Right lung (tissue), 5 donors: Measurements from ENCODE around the gene VWA7. TPM values are rescaled to one million over a fixed set of nuclear protein-coding genes. Genes with fewer than 3 reads are reported as not detected.

Experiments
- DNase-seq, 2 donors: peaks; one replicate each; pipeline ENCODE4 v3.0.0-alpha.2; 2013
- polyA plus RNA-seq, 5 donors: library from polyadenylated mRNA; unstranded; fragments of 120-200 nt; gene quantifications; one replicate each; pipeline versions ENCODE4 v1.2.1 to v1.2.3, GENCODE V29; 2013; ENCODE audit warnings: inconsistent platforms in 1 of 5, low replicate concordance in 1 of 5; ENCODE audit not compliant: insufficient read length in 5 of 5, insufficient read depth in 1 of 5

VWA7 gene
- polyA plus RNA-seq, 5 donors: 1.6 to 3.7 (median 2.0) TPM

DNA sequence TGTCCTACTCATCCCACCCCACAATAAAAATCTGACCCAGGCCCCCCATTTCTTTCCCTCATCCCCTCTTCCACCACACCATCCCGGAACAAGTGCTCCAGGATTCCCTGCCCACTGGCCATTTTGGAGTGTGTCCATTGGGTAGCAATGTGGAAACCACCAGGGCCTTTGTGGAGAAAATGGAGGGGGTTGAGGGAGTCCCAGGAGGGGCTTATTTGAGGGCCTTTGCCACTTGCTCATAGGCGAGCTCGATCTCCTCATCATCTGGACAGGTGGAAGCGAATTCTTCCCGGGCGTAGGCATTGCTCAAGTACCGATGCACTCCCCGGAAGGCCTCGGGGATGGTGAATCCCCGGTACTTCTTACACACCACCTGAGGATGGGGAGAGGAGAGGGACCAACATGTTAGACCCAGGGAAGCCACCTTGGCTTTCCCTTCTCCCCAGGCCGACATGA lies 46.5 kb downstream of the VWA7 start:
- DNase-seq: no peak

- DNase-seq: peak; percentile 96
Measured at GRCh38 chr6:31729979-31730630, 47.0 kb downstream of the VWA7 start.

- DNase-seq: peak; percentile 92 to 94
Measured at GRCh38 chr6:31729515-31729978, 47.6 kb downstream of the VWA7 start.

DNA sequence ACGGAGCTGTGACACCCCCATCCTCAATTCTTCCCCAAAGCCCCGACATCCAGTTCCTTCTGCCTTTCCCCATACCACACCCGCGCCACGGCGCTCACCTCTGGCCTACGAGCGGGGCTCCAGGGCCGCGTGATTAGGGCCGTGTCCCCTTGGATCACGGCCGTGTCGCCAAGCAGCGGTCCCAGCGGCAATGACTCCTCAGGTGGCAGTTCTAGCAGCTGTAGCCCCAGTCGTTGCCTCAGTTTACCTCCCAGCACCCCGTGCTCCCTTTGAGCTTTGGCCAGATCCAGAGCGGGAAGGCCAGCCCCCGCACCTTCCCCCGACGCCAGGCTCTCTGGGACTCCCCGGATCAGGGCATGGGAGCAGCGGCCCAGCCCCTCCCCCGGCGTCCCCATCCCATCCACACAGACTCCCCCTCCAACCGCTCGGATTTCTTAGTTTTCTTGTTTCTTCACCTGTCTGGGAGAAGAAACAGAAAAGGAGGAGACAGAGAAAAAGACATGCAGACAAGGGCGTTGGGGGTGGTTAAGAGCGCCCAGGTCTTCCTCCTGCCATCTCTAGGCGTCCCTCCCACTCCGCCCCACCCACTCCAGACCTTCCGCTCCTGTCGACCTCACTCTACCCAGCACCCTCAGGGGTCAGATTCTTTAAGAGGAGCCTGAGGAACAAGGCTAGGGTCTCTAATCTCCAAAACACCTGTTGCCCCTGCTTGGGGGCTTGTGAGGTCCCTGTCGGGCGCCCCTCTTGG lies 48.2 kb downstream of the VWA7 start, which contains the start of gene DDAH2:
DDAH2 (minus strand) TSS at position 533 of the 748 bp plus-strand sequence; CDS start at position 395, 138 bp downstream.
- no peak for DNase-seq

DNA sequence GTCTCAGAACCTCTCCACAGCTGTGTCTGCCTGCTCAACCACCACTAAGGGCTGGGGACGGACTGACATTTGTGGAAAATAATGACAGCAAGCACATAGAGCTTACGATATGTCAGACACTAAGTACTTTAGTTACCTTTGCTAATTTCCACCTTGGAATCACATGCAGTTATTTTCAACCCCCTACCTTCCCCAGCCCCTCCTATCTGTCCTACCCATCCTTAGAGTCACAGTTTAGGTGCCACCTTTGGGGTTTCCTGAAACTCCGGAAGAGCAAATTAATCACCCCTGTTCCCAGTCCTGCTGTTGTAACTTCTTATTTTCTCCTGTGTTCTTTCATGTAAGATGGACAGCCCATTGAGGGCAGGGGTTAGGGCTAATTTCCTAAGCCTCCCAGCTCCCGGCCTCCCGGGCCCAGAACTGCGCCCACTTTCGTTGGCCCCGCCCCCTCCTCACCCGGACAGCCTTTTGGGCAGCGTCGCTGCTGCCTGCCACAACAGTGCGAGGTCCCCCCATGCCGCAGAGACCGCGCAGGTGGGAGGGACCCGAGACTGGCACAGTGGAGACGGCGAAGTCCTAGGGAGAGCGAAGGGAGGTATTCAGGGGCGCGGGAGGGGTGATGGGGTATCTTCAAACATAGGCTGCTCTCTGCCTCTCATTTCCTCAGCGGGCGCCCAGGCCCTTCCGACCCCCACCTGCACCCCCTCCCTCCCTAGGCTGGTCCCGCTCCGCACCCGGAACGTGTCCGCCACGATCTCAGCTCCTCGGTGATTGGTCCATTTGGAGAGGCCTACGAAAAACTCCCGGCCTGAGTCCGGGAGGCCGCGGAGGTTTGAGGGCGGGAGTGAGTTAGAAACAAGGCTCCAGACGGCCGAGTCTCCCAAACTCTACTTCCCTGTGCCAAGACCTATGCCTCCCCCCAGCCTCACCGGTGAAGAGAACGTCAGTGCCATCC lies 49.1 kb downstream of the VWA7 start:
- no peak for DNase-seq

DNA sequence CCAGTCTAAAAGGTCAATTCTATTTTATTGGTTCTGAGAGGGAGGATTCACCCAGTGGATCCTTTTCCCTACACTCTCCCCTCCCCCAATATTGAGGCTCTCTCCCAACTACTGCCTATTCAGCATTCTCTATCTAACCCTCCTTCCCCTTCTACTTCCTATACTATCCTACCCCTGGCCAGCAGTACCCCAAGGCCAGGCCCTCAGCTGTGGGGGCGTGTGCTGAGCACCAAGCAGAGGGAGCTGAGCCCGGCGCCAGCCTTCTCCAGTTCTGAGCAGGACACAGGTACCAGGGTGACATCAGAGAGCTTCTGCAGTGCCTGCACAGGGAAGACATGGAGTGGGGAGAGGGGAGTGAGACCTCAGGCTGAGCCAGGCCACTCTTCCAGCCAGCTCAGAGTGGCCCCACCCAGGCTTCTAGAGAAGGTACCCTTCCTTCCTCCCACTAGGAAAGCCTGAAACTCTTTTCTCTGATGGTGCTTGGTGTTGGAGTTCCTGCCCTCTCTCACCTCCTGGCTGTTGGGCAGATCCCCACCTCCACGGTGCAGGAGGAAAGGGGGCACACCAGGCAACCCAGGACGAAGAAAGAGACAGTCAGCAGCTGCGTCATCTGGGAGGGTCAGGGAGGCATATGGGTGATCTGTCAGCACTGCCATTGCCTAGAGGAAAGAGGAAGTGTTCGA lies 50.0 kb downstream of the VWA7 start:
- no peak for DNase-seq

DNA sequence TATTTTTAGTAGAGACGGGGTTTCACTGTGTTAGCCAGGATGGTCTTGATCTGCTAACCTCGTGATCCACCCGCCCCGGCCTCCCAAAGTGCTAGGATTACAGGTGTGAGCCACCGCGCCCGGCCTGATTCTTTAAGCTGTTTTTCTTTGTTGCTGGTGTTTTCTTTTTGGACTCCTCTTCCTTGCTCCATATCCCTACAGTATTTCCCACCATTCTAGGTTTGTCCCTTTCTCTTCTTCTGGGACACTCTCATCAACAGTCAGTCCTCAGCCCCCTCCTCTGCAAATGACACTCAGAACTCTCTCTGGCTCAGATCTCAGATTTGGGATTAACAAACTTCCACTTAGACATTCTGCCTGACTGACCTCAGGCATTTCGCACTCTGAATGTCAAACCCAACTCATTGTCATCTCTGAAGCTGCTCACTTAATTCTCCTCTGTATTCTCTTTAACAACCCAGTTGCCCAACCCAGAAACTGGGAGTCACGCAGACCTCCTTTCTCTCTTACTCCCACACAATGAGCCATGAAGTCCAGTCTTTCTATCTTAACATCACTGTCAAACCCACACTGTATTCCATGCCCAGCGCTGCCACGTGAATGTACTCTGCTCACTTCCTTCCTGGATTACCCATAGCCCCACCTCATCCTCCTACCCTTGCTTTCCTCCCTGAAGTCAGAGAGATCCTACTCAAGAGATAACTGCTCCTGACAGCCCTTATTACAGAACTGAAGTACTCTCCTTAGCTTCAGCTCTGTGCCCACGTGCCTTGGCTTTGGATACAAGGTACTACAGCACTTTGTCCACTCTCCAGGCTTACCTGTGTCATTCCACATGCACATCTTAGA lies 51.4 kb downstream of the VWA7 start:
- no peak for DNase-seq

DNA sequence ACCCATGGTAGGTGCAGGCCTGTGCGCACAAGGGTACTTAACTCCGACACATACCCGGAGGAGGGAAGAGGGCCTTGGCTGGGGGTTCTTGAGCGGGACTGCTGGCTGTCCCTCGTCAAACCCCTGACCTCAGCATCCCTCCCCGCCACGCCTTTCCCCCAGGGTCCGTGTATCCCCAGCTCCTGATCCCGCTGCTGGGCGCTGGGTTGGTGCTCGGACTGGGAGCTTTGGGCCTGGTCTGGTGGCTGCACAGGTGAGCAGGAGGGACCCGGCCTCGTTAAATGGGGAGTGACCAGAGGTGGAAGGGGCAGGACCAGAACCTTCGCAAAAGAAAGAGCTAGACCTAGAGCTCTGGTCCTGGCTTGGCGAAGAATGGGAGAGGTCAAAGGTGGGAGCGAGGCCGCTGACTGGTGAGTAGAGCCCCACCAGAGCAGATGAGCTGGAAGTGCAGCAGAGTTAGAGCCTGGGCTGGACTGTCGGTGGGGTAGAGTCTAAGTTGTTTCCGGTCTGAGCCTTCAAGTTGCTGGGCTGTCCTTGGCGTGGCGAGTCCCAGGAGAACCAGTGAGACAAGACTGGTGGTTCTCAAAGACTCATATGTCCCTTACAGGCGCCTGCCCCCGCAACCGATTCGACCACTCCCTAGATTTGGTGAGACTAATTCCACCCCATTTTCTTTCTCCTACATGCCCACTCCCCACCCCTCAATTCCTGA lies 53.0 kb downstream of the VWA7 start:
- no peak for DNase-seq

DNA sequence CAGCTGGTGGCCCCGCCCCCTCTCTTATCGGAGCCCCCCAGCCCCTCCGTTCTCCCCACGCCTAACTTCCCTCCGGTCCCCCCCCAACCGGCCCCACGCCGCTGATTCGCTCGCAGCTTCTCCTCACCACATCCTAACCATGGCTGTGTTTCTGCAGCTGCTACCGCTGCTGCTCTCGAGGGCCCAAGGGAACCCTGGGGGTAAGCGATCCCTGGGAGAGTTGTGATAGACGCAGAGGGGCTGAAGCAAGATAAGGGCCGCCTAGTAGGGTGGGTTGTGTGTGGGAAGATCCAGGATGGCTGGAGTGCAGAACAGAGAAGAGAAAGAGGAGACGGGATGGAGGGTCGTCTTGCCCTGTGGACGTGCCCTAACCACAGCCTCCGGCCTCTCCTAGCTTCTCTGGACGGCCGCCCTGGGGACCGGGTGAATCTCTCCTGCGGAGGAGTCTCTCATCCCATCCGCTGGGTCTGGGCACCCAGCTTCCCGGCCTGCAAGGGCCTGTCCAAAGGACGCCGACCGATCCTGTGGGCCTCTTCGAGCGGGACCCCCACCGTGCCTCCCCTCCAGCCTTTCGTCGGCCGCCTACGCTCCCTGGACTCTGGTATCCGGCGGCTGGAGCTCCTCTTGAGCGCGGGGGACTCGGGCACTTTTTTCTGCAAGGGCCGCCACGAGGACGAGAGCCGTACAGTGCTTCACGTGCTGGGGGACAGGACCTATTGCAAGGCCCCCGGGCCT lies 53.7 kb downstream of the VWA7 start, which contains the start of gene MPIG6B:
MPIG6B (plus strand) TSS at position 129 of the 735 bp plus-strand sequence; CDS start at position 140, 11 bp downstream.
- no peak for DNase-seq

DNA sequence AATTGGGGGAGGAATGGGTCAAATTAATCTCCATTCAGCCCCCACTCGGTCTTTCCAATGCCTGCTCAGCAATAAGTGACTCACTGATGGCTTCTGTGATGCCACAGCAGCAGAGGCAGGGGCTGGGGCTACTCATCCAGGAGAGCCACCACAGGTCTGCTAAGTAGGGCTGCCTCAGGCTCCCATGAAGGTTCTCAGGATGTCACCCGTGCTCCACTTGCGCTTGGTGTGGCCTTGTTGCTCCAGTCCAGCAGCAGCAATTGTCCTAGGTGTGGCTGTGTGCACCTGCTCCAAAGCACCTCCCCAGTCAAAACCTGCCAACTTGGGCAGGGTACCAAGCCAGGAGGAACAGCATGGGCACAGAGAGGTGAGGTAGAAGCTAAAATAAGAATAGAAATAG lies 55.0 kb downstream of the VWA7 start:
- DNase-seq: no peak

DNA sequence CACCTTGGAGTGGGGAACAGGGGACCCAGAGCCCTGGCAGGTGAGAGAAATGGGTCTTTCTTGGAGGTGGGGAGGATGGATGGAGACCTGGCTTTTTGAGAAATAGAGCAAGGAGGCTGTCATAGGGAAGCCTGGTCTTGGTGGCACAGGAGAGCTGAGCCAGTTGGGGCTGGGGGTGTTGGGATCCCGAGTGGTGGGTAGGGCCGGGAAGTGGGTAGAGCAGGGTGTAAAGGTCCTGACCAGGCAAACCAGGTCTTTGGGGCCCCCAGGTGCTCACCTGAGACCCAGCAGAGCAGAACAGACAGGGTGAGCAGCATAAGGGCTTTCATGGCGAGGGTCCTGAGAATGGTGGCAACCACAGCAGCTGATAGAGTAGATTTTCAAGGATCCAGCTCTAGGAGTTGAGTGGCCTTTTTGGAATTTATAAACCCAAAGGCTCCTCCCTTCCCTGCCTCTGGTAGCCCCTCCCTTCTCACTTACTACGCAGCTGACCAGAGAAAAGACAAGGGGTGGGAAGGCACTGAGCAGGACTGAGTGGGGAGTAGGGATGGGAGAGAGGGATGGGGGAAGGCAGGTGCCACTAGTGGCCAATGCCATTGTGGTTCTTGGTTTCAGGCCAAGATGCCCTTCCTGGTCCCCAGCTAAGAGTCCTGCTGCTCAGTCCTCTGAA lies 55.6 kb downstream of the VWA7 start, which contains the start of gene LY6G6C:
LY6G6C (minus strand) TSS at position 396 of the 670 bp plus-strand sequence; CDS start at position 329, 67 bp downstream.
- no peak for DNase-seq

DNA sequence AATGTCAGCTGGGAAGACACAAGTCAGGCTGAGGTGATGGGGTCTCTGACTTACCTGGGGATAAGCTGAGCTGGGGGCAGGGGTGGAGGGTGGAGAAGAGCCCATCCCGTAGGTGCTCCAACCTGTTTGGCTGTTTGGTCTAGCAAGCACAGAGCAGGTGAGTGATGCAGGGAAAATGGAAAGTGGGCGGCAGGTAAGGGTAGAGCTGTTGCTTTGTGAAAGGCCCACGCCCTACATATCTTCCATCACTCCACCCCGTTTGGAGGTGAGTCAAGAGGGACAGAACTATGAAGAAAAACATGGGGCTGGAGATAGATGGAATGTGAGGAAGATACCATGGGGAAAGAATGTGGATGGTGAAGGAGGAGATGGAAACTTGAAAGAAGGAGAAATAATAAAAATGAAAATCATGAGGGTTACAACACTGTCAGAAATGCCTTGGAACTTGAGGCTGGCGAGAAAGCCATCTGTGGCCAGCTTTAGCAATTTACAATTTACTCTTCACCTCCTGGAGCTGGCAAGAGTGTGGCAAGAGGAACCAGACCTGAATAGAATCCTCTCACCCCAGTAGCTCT lies 56.8 kb downstream of the VWA7 start:
- no peak for DNase-seq

DNA sequence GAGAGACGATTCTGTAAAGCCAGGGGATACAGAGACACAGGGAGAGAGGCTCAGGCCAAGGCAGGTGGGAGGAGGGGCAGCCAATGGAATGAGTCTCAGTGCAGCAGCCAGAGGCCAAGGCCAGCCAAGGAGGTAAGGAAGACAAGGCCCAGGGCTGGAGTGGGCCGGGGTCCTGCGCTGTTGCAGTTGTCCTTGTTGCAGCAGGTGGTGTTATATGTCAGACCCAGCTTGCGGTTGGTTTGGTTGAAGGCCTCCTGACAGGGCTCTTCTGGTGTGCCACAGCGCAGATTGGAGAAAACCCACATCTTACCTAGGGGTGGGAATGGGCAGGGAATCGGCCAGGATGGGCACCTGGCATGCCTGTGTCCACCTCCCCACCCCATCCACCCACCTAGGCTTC lies 58.1 kb downstream of the VWA7 start:
- DNase-seq: no peak

GRCh38 chr6:31718265-31718664 lies 58.9 kb downstream of the VWA7 start:
- DNase-seq: peak in 1 of 2 donors; percentile 49

DNA sequence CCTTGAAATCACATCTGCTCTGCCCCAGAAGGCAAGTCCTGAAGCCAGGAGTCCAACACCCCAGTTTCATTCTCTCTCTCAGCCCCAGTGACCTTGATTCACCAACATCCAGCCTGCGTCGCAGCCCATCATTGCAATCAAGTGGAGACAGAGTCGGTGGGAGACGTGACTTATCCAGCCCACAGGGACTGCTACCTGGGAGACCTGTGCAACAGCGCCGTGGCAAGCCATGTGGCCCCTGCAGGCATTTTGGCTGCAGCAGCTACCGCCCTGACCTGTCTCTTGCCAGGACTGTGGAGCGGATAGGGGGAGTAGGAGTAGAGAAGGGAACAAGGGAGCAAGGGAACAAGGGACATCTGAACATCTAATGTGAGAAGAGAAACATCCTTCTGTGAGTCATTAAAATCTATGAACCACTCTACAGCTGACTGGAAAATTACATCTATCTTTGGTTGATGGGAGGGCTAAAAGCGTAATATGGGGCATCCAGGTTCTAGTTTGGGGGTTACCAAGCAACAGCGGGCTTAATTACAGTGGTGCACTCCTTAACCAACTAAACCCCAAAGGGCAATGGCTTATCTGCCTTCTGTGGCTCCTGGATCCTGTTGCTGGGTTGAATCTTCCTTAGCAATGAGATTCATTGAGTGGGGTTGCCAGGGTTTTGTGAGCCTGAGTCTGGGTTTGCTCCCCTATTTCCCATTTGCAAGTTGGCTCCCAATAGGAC lies 59.5 kb downstream of the VWA7 start:
- DNase-seq: no peak
